ENCODE measurements around the gene CAPN9.

- TF ChIP-seq CTCF (IDR thresholded peaks at IDR 0.05) = no peak
- no peak for TF ChIP-seq POLR2A (IDR thresholded peaks at IDR 0.05)
Observed at GRCh38 chr1:230747890-230748800, 957 bp downstream of the CAPN9 start.

All from adrenal gland (tissue), 5 donors.